Measurements from ENCODE around the gene RNF130. TPM values are rescaled to one million over a fixed set of nuclear protein-coding genes. Genes with fewer than 3 reads are reported as not detected.

Gene RNF130
- total and polyA plus RNA-seq, 9 donors, result 54.7 to 120 (median 67.1) TPM

DNA sequence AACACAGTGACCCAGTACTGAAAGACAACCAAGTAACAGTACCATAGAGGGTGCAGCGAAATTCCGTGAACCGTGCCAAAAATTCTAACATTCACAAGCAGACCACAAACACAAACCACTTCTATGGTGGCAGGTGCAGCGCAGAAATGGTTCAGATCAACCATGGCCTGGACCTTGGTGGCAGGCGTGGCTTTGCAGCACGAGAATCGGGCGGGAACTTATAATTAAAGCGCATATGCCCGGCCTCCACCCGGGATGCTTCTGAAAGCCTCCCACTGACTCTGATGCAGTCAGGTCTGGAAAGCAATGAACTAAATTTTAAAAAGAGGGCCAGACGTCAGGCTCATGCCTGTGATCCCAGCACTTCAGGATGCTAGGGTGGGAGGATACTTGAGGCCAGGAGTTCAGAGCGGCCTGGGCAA lies 95.8 kb downstream of the RNF130 start:
- no peak overlapping the region for H3K4me3 ChIP-seq
- intact Hi-C loops (cut with DNase I), result no loop called here
- WGBS, 3 donors, result 89 to 93% (median 92%) methylated on average over 13 of the region's 13 CpGs

GRCh38 chr5:179974946-179975712 lies 96.4 kb downstream of the RNF130 start:
- intact Hi-C loops (cut with DNase I), result no loop called here
- H3K4me1 ChIP-seq (ENCODE audit: insufficient read depth), result no peaks in the 10 kb centered on the region
- peak in 1 of 5 donors; percentile 19 for DNase-seq
- no peak overlapping the region for H3K4me3 ChIP-seq
- H3K36me3 ChIP-seq, result no peaks in the 10 kb centered on the region
- TF ChIP-seq CTCF (IDR thresholded peaks at IDR 0.05), result no peak
- no peak for TF ChIP-seq EP300 (IDR thresholded peaks at IDR 0.05)
- no peak for TF ChIP-seq POLR2A (IDR thresholded peaks at IDR 0.05)
- H3K27ac ChIP-seq, result no peak overlapping the region
- H3K9me3 ChIP-seq, result no peaks in the 10 kb centered on the region
- WGBS, 3 donors, result 81 to 82% (median 81%) methylated on average over 25 of the region's 25 CpGs
- no peaks in the 10 kb centered on the region for H3K27me3 ChIP-seq

More for the DNA sequence above, 95.8 kb downstream of the RNF130 start:
- TF ChIP-seq POLR2A (IDR thresholded peaks at IDR 0.05) (no peak), EP300 (IDR thresholded peaks at IDR 0.05) (no peak), CTCF (IDR thresholded peaks at IDR 0.05) (no peak)
- H3K36me3 ChIP-seq, result no peaks in the 10 kb centered on the region
- no peaks in the 10 kb centered on the region for H3K4me1 ChIP-seq (ENCODE audit: insufficient read depth)
- H3K9me3 ChIP-seq, result no peaks in the 10 kb centered on the region
- H3K27me3 ChIP-seq, result no peaks in the 10 kb centered on the region
- no peak overlapping the region for H3K27ac ChIP-seq
- no peak for DNase-seq

- intact Hi-C loops (cut with DNase I), result no loop called here
- no peak overlapping the region for H3K27ac ChIP-seq
- H3K9me3 ChIP-seq, result no peaks in the 10 kb centered on the region
- TF ChIP-seq EP300 (IDR thresholded peaks at IDR 0.05) (no peak), POLR2A (IDR thresholded peaks at IDR 0.05) (no peak), CTCF (IDR thresholded peaks at IDR 0.05) (no peak)
- H3K36me3 ChIP-seq, result no peaks in the 10 kb centered on the region
- no peak overlapping the region for H3K4me3 ChIP-seq
- H3K27me3 ChIP-seq, result no peaks in the 10 kb centered on the region
- 90 to 92% (median 90%) methylated on average over 37 of the region's 37 CpGs for WGBS, 3 donors
- no peak for DNase-seq
- H3K4me1 ChIP-seq (ENCODE audit: insufficient read depth), result no peaks in the 10 kb centered on the region
Measured at GRCh38 chr5:179974246-179974945, 97.2 kb downstream of the RNF130 start.

DNA sequence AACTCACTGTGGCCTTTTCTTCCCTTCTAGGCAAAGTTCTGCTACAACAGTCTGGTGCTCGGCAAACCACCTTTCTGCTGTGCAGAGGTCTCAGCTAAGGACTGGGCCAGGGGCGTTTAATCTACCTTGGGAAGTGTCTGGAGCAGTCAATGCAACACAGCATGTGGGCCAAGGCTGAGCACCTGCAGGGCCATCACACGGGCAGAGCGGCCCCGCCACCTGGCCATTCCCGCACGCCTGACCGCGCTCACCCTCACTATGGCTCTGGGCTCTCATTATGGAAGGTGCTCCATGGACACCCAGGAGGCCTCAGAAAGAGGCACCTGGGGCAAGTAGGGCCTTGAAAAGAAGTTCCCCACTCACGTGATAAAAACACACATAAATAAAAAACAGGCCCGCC lies 98.2 kb downstream of the RNF130 start:
- no peak overlapping the region for H3K27ac ChIP-seq
- whole genome bisulfite sequencing, 3 donors, result 90 to 95% (median 95%) methylated on average over 11 of the region's 11 CpGs
- no peaks in the 10 kb centered on the region for H3K9me3 ChIP-seq
- no peaks in the 10 kb centered on the region for H3K27me3 ChIP-seq
- DNase-seq, result no peak
- no peaks in the 10 kb centered on the region for H3K4me1 ChIP-seq (ENCODE audit: insufficient read depth)
- no peak overlapping the region for H3K4me3 ChIP-seq
- TF ChIP-seq EP300 (IDR thresholded peaks at IDR 0.05) (no peak), CTCF (IDR thresholded peaks at IDR 0.05) (no peak), POLR2A (IDR thresholded peaks at IDR 0.05) (no peak)
- intact Hi-C loops (cut with DNase I), result no loop called here
- no peaks in the 10 kb centered on the region for H3K36me3 ChIP-seq
